Erythroblast (primary cell): ENCODE measurements around the gene SP5.

Experiments
- GATA1 ChIP-seq: IDR thresholded peaks from 2 replicates; pipeline ENCODE4 v1.6.1; 2011; ENCODE audit warnings: low read depth, mild to moderate bottlenecking, control low read depth, low read length, moderate library complexity
- POLR2A ChIP-seq: IDR thresholded peaks from 2 replicates; pipeline ENCODE4 v1.6.1; 2011; ENCODE audit warnings: mild to moderate bottlenecking, low read length

DNA sequence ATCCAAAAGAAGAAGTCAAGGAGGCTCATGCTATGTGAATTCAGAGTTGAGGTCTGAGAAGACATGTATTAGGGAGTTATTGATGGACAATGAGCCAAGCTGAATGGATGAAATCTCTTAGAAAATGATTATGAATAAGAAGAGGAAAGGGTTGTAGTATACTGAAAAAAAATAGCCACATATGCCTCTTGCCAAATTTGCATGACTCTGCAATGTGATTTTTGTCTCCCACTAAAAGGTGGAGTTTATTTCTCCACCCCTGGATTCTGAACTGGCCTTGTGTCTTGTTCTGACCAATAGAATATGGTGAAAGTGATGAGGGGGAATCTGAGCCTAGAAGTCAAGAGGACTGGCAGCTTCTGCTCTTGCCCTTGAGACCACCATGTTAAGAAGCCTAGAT lies 46.4 kb downstream of the SP5 start:
- no peak for TF ChIP-seq POLR2A
- TF ChIP-seq GATA1, result no peak
